WTC11 (cell line): ENCODE results near the gene SLC25A26. TPM values are rescaled to one million over a fixed set of nuclear protein-coding genes. Genes with fewer than 3 reads are reported as not detected.

Experiments used
- ATAC-seq: fragments of 200-7000 bp; cut with Tn5 transposase; 2 replicates; pipeline ENCODE4 v1.10.0; 2021; ENCODE audit warnings: mild to moderate bottlenecking, moderate library complexity
- CTCF ChIA-PET: fragments of 300-600 bp; sonication (Branson Sonifier 250); formaldehyde crosslinking; loops from one replicate; lab custom pipeline; 2021; ENCODE audit warnings: antibody characterized with exemption; lab: Charles Lee
- POLR2A ChIA-PET: fragments of 350-600 bp; sonication (Branson Sonifier 250); formaldehyde crosslinking; loops from one replicate; lab custom pipeline; 2021; ENCODE audit warnings: antibody characterized with exemption; lab: Charles Lee
- DNase-seq: peaks from one replicate; pipeline ENCODE4 v3.0.0; 2021; ENCODE audit warnings: low spot score
- H3K27ac Mint-ChIP-seq: 2 replicates; pipeline ENCODE4 v1.8.0; 2021; ENCODE audit warnings: mixed read lengths
- H3K27me3 Mint-ChIP-seq: 2 replicates; pipeline ENCODE4 v1.8.0; 2021; ENCODE audit warnings: low read depth, mild to moderate bottlenecking, moderate library complexity, mixed read lengths
- H3K36me3 Mint-ChIP-seq: 2 replicates; pipeline ENCODE4 v1.8.0; 2021; ENCODE audit warnings: mixed read lengths
- H3K4me1 Mint-ChIP-seq: 2 replicates; pipeline ENCODE4 v1.8.0; 2022; ENCODE audit warnings: mixed read lengths
- H3K4me3 Mint-ChIP-seq: 2 replicates; pipeline ENCODE4 v1.8.0; 2021; ENCODE audit warnings: mild to moderate bottlenecking, moderate library complexity, mixed read lengths
- H3K9me3 Mint-ChIP-seq: 2 replicates; pipeline ENCODE4 v1.8.0; 2021; ENCODE audit warnings: mixed read lengths
- E2F1 ChIP-seq: sonication (generic); formaldehyde crosslinking; IDR thresholded peaks from 2 replicates; pipeline ENCODE4 v1.8.0; 2022; ENCODE audit warnings: mild to moderate bottlenecking, missing genetic modification reagents
- NR3C1 ChIP-seq: sonication (generic); formaldehyde crosslinking; conservative IDR thresholded peaks from 2 replicates; pipeline ENCODE4 v1.8.1; 2023; ENCODE audit warnings: low read depth, mild to moderate bottlenecking, missing genetic modification reagents
- SP1 ChIP-seq: sonication (generic); formaldehyde crosslinking; conservative IDR thresholded peaks from 2 replicates; pipeline ENCODE4 v1.8.1; 2022; ENCODE audit warnings: missing genetic modification reagents
- TCF7 ChIP-seq: sonication (generic); formaldehyde crosslinking; IDR thresholded peaks from 2 replicates; pipeline ENCODE4 v1.8.0; 2022; ENCODE audit warnings: mild to moderate bottlenecking, low read depth, missing genetic modification reagents, moderate library complexity
- TEAD1 ChIP-seq: sonication (generic); formaldehyde crosslinking; IDR thresholded peaks from 2 replicates; pipeline ENCODE4 v1.8.0; 2022; ENCODE audit warnings: mild to moderate bottlenecking, missing genetic modification reagents
- ZNF232 ChIP-seq: sonication (generic); formaldehyde crosslinking; IDR thresholded peaks from 2 replicates; pipeline ENCODE4 v1.8.0; 2022; ENCODE audit warnings: mild to moderate bottlenecking, missing genetic modification reagents
- ZNF512 ChIP-seq: sonication (generic); formaldehyde crosslinking; IDR thresholded peaks from 2 replicates; pipeline ENCODE4 v1.8.1; 2022; ENCODE audit warnings: missing genetic modification reagents, borderline replicate concordance
- total RNA-seq: library from RNA; stranded (reverse); gene quantifications from 3 replicates; pipeline ENCODE4 v1.2.3, GENCODE V29; 2021
- TF ChIP-seq, protein P1 (sequence below): sonication (generic); formaldehyde crosslinking; IDR thresholded peaks from 2 replicates; pipeline ENCODE4 v1.8.0; 2022; ENCODE audit warnings: mild to moderate bottlenecking, missing genetic modification reagents
- TF ChIP-seq, protein P2 (sequence below): sonication (generic); formaldehyde crosslinking; IDR thresholded peaks from 2 replicates; pipeline ENCODE4 v1.8.0; 2023; ENCODE audit warnings: missing genetic modification reagents
- TF ChIP-seq, protein P3 (sequence below): sonication (generic); formaldehyde crosslinking; IDR thresholded peaks from 2 replicates; pipeline ENCODE4 v1.8.1; 2023; ENCODE audit warnings: mild to moderate bottlenecking, missing genetic modification reagents, moderate library complexity
- TF ChIP-seq, protein P4 (sequence below): sonication (generic); formaldehyde crosslinking; IDR thresholded peaks from 2 replicates; pipeline ENCODE4 v1.8.0; 2023; ENCODE audit warnings: missing genetic modification reagents, mild to moderate bottlenecking, borderline replicate concordance
- TF ChIP-seq, protein P5 (sequence below): sonication (generic); formaldehyde crosslinking; conservative IDR thresholded peaks from 2 replicates; pipeline ENCODE4 v1.8.1; 2022; ENCODE audit warnings: mild to moderate bottlenecking, missing genetic modification reagents
- TF ChIP-seq, protein P6 (sequence below): sonication (generic); formaldehyde crosslinking; IDR thresholded peaks from 2 replicates; pipeline ENCODE4 v1.8.1; 2023; ENCODE audit warnings: mild to moderate bottlenecking, missing genetic modification reagents, moderate library complexity
- TF ChIP-seq, protein P7 (sequence below): fragments of 250-450 bp; sonication (Bioruptor Pico); conservative IDR thresholded peaks from 2 replicates; pipeline ENCODE4 v1.9.0; 2021; ENCODE audit warnings: mild to moderate bottlenecking

SLC25A26 gene
- total RNA-seq, 1 experiment from 2014 or later: 29.1 TPM

GRCh38 chr3:66269411-66269810, 48.6 kb downstream of the SLC25A26 start:
- Mint-ChIP-seq H3K9me3 (no peaks in the 10 kb centered on the region), H3K4me1 (peaks cover 7% of the 10 kb centered on the region; the same call in 1 of the 2 replicates), H3K4me3 (no peak overlapping the region), H3K27me3 (no peaks in the 10 kb centered on the region), H3K27ac (no peak overlapping the region), H3K36me3 (peaks cover 4% of the 10 kb centered on the region)
- POLR2A ChIA-PET: no interaction called here
- TF ChIP-seq, protein P1, sequence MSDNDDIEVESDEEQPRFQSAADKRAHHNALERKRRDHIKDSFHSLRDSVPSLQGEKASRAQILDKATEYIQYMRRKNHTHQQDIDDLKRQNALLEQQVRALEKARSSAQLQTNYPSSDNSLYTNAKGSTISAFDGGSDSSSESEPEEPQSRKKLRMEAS (CRISPR knock-in tag): no peak
- TF ChIP-seq ZNF232 (CRISPR knock-in tag): no peak
- no peak for TF ChIP-seq ZNF512
- TF ChIP-seq, protein P2, sequence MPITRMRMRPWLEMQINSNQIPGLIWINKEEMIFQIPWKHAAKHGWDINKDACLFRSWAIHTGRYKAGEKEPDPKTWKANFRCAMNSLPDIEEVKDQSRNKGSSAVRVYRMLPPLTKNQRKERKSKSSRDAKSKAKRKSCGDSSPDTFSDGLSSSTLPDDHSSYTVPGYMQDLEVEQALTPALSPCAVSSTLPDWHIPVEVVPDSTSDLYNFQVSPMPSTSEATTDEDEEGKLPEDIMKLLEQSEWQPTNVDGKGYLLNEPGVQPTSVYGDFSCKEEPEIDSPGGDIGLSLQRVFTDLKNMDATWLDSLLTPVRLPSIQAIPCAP (CRISPR knock-in tag): no peak
- no peak for TF ChIP-seq TCF7
- no peak for TF ChIP-seq NR3C1
- TF ChIP-seq TEAD1 (CRISPR knock-in tag): no peak
- TF ChIP-seq E2F1 (CRISPR knock-in tag): no peak
- TF ChIP-seq, protein P3, sequence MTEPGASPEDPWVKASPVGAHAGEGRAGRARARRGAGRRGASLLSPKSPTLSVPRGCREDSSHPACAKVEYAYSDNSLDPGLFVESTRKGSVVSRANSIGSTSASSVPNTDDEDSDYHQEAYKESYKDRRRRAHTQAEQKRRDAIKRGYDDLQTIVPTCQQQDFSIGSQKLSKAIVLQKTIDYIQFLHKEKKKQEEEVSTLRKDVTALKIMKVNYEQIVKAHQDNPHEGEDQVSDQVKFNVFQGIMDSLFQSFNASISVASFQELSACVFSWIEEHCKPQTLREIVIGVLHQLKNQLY: no peak
- TF ChIP-seq, protein P4, sequence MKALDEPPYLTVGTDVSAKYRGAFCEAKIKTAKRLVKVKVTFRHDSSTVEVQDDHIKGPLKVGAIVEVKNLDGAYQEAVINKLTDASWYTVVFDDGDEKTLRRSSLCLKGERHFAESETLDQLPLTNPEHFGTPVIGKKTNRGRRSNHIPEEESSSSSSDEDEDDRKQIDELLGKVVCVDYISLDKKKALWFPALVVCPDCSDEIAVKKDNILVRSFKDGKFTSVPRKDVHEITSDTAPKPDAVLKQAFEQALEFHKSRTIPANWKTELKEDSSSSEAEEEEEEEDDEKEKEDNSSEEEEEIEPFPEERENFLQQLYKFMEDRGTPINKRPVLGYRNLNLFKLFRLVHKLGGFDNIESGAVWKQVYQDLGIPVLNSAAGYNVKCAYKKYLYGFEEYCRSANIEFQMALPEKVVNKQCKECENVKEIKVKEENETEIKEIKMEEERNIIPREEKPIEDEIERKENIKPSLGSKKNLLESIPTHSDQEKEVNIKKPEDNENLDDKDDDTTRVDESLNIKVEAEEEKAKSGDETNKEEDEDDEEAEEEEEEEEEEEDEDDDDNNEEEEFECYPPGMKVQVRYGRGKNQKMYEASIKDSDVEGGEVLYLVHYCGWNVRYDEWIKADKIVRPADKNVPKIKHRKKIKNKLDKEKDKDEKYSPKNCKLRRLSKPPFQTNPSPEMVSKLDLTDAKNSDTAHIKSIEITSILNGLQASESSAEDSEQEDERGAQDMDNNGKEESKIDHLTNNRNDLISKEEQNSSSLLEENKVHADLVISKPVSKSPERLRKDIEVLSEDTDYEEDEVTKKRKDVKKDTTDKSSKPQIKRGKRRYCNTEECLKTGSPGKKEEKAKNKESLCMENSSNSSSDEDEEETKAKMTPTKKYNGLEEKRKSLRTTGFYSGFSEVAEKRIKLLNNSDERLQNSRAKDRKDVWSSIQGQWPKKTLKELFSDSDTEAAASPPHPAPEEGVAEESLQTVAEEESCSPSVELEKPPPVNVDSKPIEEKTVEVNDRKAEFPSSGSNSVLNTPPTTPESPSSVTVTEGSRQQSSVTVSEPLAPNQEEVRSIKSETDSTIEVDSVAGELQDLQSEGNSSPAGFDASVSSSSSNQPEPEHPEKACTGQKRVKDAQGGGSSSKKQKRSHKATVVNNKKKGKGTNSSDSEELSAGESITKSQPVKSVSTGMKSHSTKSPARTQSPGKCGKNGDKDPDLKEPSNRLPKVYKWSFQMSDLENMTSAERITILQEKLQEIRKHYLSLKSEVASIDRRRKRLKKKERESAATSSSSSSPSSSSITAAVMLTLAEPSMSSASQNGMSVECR: no peak
- TF ChIP-seq, protein P5, sequence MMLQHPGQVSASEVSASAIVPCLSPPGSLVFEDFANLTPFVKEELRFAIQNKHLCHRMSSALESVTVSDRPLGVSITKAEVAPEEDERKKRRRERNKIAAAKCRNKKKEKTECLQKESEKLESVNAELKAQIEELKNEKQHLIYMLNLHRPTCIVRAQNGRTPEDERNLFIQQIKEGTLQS (CRISPR knock-in tag): no peak
- TF ChIP-seq, protein P6, sequence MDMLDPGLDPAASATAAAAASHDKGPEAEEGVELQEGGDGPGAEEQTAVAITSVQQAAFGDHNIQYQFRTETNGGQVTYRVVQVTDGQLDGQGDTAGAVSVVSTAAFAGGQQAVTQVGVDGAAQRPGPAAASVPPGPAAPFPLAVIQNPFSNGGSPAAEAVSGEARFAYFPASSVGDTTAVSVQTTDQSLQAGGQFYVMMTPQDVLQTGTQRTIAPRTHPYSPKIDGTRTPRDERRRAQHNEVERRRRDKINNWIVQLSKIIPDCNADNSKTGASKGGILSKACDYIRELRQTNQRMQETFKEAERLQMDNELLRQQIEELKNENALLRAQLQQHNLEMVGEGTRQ: no peak
- no peak for TF ChIP-seq SP1
- TF ChIP-seq, protein P7, sequence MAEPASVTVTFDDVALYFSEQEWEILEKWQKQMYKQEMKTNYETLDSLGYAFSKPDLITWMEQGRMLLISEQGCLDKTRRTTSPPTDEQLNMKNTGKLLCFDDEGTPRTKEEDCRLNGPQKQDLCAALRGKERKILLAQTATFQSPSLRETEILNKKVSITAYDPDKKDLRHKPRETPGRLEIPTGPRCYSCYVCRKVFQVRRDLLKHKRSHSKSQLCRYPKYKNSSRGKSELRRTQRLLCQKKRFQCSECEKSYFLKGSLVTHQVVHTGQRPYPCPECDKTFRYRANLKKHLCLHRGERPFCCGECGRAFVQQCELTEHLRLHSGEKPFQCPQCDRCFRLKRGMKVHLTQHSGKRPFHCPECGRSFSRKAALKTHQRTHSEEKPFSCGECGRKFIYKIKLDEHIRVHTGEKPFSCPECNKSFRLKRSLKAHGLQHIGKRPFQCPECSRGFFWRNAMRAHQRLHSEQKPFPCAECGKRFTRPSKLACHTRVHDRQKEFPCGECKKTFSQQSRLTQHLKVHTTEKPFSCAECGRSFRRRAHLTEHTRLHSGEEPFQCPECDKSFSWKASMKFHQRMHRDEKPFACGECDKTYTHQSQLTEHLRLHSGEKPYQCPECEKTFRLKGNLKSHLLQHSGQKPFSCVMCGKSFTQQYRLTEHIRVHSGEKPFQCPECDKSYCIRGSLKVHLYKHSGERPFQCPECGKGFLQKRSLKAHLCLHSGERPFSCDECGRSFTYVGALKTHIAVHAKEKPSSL (CRISPR knock-in tag): no peak
- ATAC-seq (no peak), DNase-seq (no peak)
- CTCF ChIA-PET: interaction anchor here (0.8 to 1.8 kb wide), 3 partner anchors 15 to 109 kb away, joined by 3 to 6 read pairs (median 4); no protein-coding TSS in a partner anchor
